ENCODE results near the gene LENG1.

GRCh38 chr19:54179262-54179852 is 19.8 kb upstream of the LENG1 start:
- no peak for TF ChIP-seq EZH2phosphoT487 (IDR thresholded peaks at IDR 0.05)
- TF ChIP-seq, protein P1, sequence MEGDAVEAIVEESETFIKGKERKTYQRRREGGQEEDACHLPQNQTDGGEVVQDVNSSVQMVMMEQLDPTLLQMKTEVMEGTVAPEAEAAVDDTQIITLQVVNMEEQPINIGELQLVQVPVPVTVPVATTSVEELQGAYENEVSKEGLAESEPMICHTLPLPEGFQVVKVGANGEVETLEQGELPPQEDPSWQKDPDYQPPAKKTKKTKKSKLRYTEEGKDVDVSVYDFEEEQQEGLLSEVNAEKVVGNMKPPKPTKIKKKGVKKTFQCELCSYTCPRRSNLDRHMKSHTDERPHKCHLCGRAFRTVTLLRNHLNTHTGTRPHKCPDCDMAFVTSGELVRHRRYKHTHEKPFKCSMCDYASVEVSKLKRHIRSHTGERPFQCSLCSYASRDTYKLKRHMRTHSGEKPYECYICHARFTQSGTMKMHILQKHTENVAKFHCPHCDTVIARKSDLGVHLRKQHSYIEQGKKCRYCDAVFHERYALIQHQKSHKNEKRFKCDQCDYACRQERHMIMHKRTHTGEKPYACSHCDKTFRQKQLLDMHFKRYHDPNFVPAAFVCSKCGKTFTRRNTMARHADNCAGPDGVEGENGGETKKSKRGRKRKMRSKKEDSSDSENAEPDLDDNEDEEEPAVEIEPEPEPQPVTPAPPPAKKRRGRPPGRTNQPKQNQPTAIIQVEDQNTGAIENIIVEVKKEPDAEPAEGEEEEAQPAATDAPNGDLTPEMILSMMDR (IDR thresholded peaks at IDR 0.05) = no peak
